Measurements from ENCODE around the gene SLC38A2.
A peak's percentile ranks its signal among the peaks of the same experiment; 100 is the strongest.

Gene SLC38A2

GRCh38 chr12:46370380-46370734 is 2.2 kb downstream of the SLC38A2 start:
- peak overlapping the region; percentile 81 for H3K4me2 ChIP-seq (ENCODE audit: low read depth, low read length)
- peak overlapping the region; percentile 97; the same call in 1 of the 2 replicates for H3K27ac ChIP-seq (ENCODE audit: low read length)
- H3K4me1 ChIP-seq (ENCODE audit: low read length) = peaks cover 39% of the 10 kb centered on the region
- TF ChIP-seq EZH2phosphoT487 (IDR thresholded peaks at IDR 0.05; ENCODE audit: low read length) (no peak), CTCF (IDR thresholded peaks at IDR 0.05; ENCODE audit: low read length) (no peak), EZH2 (optimal IDR thresholded peaks at IDR 0.05; ENCODE audit: low read depth, low read length) (no peak)
- H3K27me3 ChIP-seq (replicated peaks; ENCODE audit: insufficient read depth, low read length) = no peaks in the 10 kb centered on the region
- H3K9ac ChIP-seq (ENCODE audit: low read length) = peak overlapping the region; percentile 99; the same call in 1 of the 2 replicates
- peaks cover 45% of the 10 kb centered on the region for H3F3A ChIP-seq (ENCODE audit: insufficient read depth, low read length)
- peaks cover 3% of the 10 kb centered on the region; the same call in 1 of the 2 replicates for H4K20me1 ChIP-seq (ENCODE audit: insufficient read depth, low read length)
- no peak for DNase-seq
- H3K9me3 ChIP-seq (replicated peaks; ENCODE audit: insufficient read depth, low read length) = no peaks in the 10 kb centered on the region
- peaks cover 32% of the 10 kb centered on the region for H3K36me3 ChIP-seq (replicated peaks; ENCODE audit: insufficient read depth, low read length)
- peaks cover 72% of the 10 kb centered on the region for H3K79me2 ChIP-seq (ENCODE audit: low read length)
- H2AFZ ChIP-seq (ENCODE audit: low read length) = no peak overlapping the region
- peak overlapping the region; percentile 96 for H3K4me3 ChIP-seq (ENCODE audit: low read length)
- H3K9me2 ChIP-seq (replicated peaks; ENCODE audit: insufficient read depth, low read length) = no peaks in the 10 kb centered on the region

- TF ChIP-seq CTCF (IDR thresholded peaks at IDR 0.05; ENCODE audit: low read length) (no peak), EZH2 (optimal IDR thresholded peaks at IDR 0.05; ENCODE audit: low read depth, low read length) (no peak), EZH2phosphoT487 (IDR thresholded peaks at IDR 0.05; ENCODE audit: low read length) (no peak)
- H3K36me3 ChIP-seq (replicated peaks; ENCODE audit: insufficient read depth, low read length) = peaks cover 35% of the 10 kb centered on the region
These were observed 2.8 kb downstream of the SLC38A2 start for GRCh38 chr12:46369474-46370379.

GRCh38 chr12:46369095-46369473 is 3.5 kb downstream of the SLC38A2 start:
- peak overlapping the region; percentile 96; the same call in 1 of the 2 replicates for H3K4me3 ChIP-seq (ENCODE audit: low read length)

More at GRCh38 chr12:46369474-46370379, 2.8 kb downstream of the SLC38A2 start:
- H3K4me3 ChIP-seq (ENCODE audit: low read length) = peak overlapping the region; percentile 96
- no peaks in the 10 kb centered on the region for H3K9me2 ChIP-seq (replicated peaks; ENCODE audit: insufficient read depth, low read length)
- no peak for DNase-seq
- H3K4me1 ChIP-seq (ENCODE audit: low read length) = peaks cover 45% of the 10 kb centered on the region
- H3K27ac ChIP-seq (ENCODE audit: low read length) = peak overlapping the region; percentile 1; the same call in 1 of the 2 replicates
- H2AFZ ChIP-seq (ENCODE audit: low read length) = no peak overlapping the region
- H3F3A ChIP-seq (ENCODE audit: insufficient read depth, low read length) = peaks cover 48% of the 10 kb centered on the region
- H3K9ac ChIP-seq (ENCODE audit: low read length) = peak overlapping the region; percentile 99; the same call in 1 of the 2 replicates
- H3K4me2 ChIP-seq (ENCODE audit: low read depth, low read length) = peak overlapping the region; percentile 81
- H3K79me2 ChIP-seq (ENCODE audit: low read length) = peaks cover 78% of the 10 kb centered on the region
- H4K20me1 ChIP-seq (ENCODE audit: insufficient read depth, low read length) = peaks cover 3% of the 10 kb centered on the region; the same call in 1 of the 2 replicates
- H3K9me3 ChIP-seq (replicated peaks; ENCODE audit: insufficient read depth, low read length) = no peaks in the 10 kb centered on the region
- no peaks in the 10 kb centered on the region for H3K27me3 ChIP-seq (replicated peaks; ENCODE audit: insufficient read depth, low read length)

More at GRCh38 chr12:46369095-46369473, 3.5 kb downstream of the SLC38A2 start:
- Histone ChIP-seq H3K4me1 (ENCODE audit: low read length) (peaks cover 45% of the 10 kb centered on the region), H3K9me2 (replicated peaks; ENCODE audit: insufficient read depth, low read length) (no peaks in the 10 kb centered on the region), H3K9ac (ENCODE audit: low read length) (peak overlapping the region; percentile 3; the same call in 1 of the 2 replicates), H4K20me1 (ENCODE audit: insufficient read depth, low read length) (peaks cover 3% of the 10 kb centered on the region; the same call in 1 of the 2 replicates), H2AFZ (ENCODE audit: low read length) (no peak overlapping the region), H3K9me3 (replicated peaks; ENCODE audit: insufficient read depth, low read length) (no peaks in the 10 kb centered on the region), H3K79me2 (ENCODE audit: low read length) (peaks cover 80% of the 10 kb centered on the region), H3K27ac (ENCODE audit: low read length) (peak overlapping the region; percentile 1; the same call in 1 of the 2 replicates), H3K27me3 (replicated peaks; ENCODE audit: insufficient read depth, low read length) (no peaks in the 10 kb centered on the region), H3F3A (ENCODE audit: insufficient read depth, low read length) (peaks cover 55% of the 10 kb centered on the region), H3K4me2 (ENCODE audit: low read depth, low read length) (peak overlapping the region; percentile 81), H3K36me3 (replicated peaks; ENCODE audit: insufficient read depth, low read length) (peaks cover 40% of the 10 kb centered on the region)
- no peak for TF ChIP-seq CTCF (IDR thresholded peaks at IDR 0.05; ENCODE audit: low read length)
- no peak for TF ChIP-seq EZH2phosphoT487 (IDR thresholded peaks at IDR 0.05; ENCODE audit: low read length)
- no peak for TF ChIP-seq EZH2 (optimal IDR thresholded peaks at IDR 0.05; ENCODE audit: low read depth, low read length)
- no peak for DNase-seq
